HG03064 (cell line): Measurements from ENCODE around the gene ANKS1B.

Source experiments
- ATAC-seq: cut with Tn5 transposase; IDR thresholded peaks from one replicate; pipeline ENCODE4 v1.9.1; 2021; ENCODE audit warnings: low read depth; ENCODE audit not compliant: unreplicated experiment

The ANKS1B gene

GRCh38 chr12:98918176-98918863, 1066.4 kb downstream of the ANKS1B start:
- ATAC-seq, result no peak

- ATAC-seq, result no peak
These were observed 1068.6 kb downstream of the ANKS1B start for GRCh38 chr12:98916106-98916505.

- ATAC-seq, result no peak
These were observed 1072.2 kb downstream of the ANKS1B start for GRCh38 chr12:98912401-98912974.

- ATAC-seq, result no peak
These were observed 1073.3 kb downstream of the ANKS1B start for GRCh38 chr12:98911396-98911795.

- ATAC-seq, result no peak
These were observed 1075.0 kb downstream of the ANKS1B start for GRCh38 chr12:98909746-98910145.

GRCh38 chr12:98908866-98909265, 1075.9 kb downstream of the ANKS1B start:
- no peak for ATAC-seq

GRCh38 chr12:98903875-98904274, 1080.9 kb downstream of the ANKS1B start:
- no peak for ATAC-seq

GRCh38 chr12:98901189-98901588, 1083.5 kb downstream of the ANKS1B start:
- no peak for ATAC-seq

- no peak for ATAC-seq
These were observed 1087.8 kb downstream of the ANKS1B start for GRCh38 chr12:98896938-98897337.

- no peak for ATAC-seq
These were observed 1089.6 kb downstream of the ANKS1B start for GRCh38 chr12:98895086-98895651.

GRCh38 chr12:98894412-98895085, 1090.2 kb downstream of the ANKS1B start:
- ATAC-seq, result no peak

- no peak for ATAC-seq
These were observed 1090.9 kb downstream of the ANKS1B start for GRCh38 chr12:98893675-98894411.

GRCh38 chr12:98893126-98893674, 1091.5 kb downstream of the ANKS1B start:
- no peak for ATAC-seq

- ATAC-seq, result no peak
These were observed 1099.0 kb downstream of the ANKS1B start for GRCh38 chr12:98885778-98886177.

- no peak for ATAC-seq
These were observed 1101.5 kb downstream of the ANKS1B start for GRCh38 chr12:98883231-98883630.

- ATAC-seq, result no peak
These were observed 1102.2 kb downstream of the ANKS1B start for GRCh38 chr12:98882526-98882925.

GRCh38 chr12:98873776-98874175, 1111.0 kb downstream of the ANKS1B start:
- ATAC-seq, result no peak

- no peak for ATAC-seq
These were observed 1114.2 kb downstream of the ANKS1B start for GRCh38 chr12:98870504-98870903.

GRCh38 chr12:98869886-98870503, 1114.7 kb downstream of the ANKS1B start:
- ATAC-seq, result no peak

- ATAC-seq, result no peak
These were observed 1116.2 kb downstream of the ANKS1B start for GRCh38 chr12:98868538-98868937.
